GM19351 (cell line): ENCODE results near the gene RBPJL.

ENCODE experiments used
- ATAC-seq: cut with Tn5 transposase; IDR thresholded peaks from one replicate; pipeline ENCODE4 v1.9.1; 2021; ENCODE audit warnings: mild to moderate bottlenecking, moderate library complexity; ENCODE audit not compliant: unreplicated experiment

Gene RBPJL

DNA sequence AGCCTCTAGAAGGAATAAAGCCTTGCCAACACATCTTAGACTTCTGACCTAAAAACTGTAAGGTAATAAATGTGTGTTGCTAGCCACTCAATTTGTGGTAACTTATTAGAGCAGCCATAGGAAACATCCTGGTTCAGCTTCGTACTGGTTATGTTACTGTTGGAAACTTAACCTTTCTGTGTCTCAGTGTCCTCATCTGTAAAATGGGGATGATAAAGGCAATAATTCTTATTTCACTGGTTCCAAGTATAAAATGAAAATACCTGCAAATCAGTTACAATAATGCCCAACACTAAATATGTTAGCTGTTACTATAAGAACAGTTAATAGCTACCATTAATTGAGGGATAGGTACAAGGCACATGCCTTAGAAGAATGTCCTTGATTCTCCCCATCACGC, 14.3 kb upstream of the RBPJL start:
- no peak for ATAC-seq

DNA sequence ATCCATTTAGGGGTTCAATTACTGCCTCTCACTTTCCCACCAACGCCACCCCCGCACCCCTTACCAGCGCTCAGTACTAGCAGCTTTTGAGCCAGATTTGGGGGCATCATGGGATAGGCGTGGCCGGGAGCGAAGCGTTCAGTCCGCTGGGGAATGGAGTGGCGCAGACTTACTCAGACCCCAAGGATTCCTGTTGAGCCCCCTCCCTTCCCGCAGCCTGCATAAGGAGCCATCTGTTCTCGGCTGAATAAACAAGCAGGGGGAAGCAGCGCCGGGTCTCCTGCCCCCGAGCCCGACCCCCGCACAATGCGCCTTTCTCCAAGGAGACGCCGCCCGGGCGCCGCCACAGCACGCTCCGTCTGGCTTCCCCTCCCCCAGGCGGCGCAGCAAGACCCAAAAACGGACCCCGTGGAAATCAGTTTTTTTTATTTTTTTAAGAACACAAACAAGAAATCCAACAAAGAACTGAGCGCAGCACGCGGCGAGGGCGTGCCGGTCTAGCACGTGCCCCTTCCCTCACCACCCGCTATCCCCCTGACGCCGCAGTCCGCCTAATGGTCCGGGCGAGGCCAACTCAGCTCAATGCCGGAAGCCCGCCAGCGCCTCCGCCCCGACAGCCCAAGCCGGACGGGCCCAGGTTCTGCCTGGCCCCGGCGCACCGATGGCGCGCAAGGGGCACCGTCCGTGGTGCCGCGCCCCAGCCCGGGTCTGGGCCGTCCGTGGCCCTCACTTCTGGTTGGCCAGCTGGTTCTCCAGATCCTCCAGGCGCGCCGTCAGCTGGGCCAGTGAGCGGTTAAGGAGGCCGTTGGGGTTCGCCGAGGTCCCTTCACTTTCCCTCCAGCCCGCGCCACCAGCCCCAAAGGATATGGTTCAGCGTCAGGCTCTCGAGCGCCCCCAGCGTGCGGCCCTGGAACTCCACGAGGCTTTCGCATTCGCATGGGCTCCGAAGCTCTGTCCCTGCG, 13.3 kb upstream of the RBPJL start:
- peak; percentile 76 for ATAC-seq

DNA sequence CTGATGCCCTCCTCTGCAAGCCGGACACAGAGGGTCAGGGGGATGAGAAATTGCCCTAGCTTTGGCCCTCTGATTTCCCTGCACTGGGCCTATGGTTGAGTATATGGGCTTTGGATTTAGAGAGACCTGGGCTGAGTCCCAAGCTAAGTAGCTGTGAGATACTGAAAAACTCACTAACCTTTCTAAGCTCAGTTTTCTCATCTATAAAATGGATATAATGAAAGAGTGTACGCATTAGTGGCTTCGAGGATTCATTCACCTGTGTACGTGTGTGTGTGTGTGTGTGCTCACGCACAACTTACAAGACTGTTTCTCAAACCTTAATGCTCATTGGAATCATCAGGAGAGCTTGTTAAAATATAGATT, 12.7 kb upstream of the RBPJL start:
- ATAC-seq = no peak

DNA sequence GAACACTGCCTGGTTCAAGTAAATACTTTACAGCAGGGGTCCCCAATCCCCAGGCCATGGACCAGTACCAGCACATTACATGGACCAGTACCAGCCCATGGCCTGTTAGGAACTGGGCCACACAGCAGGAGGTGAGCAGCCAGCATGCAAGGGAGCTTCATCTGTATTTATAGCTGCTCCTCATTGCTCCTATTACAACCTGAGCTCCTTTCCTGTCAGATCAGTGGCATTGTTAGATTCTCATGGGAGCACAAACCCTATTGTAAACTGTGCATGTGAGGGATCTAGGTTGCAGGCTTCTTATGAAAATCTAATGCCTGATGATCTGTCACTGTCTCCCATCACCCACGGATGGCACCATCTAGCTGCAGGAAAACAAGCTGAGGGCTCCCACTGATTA, 12.0 kb upstream of the RBPJL start:
- no peak for ATAC-seq

DNA sequence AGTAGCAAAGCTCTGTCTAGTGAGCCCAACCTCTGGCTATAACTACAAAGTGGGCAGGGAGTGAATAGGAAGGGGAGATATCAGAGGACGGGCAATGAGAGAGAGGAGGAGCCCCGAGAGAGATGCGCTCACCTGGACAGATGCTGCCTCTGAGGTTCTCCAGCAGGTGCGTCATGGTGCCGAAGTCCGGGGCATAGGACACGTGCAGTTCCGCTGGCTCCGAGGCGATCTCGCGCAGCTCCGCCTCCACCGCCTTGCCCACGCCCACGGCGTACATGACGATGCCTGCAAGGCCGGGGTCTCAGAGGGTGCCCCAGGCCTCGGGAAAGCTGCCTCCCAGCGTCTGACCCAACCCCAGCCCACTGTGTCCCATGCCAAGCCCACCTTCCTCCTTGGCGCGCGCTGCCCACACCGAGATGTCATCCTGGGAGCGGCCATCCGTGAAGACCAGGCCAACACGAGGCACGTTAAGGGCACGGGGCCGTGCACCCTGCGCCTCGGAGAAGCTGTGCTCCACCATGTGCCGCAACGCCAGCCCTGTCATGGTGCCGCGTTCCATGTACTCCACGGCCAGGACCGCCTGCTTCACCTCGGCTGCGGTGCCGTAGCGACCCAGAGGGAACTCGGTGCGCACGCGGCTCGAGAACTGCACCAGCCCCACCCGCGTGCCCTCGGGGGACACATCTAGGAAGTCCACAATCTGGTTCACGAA, 8.7 kb upstream of the RBPJL start:
- ATAC-seq = no peak

DNA sequence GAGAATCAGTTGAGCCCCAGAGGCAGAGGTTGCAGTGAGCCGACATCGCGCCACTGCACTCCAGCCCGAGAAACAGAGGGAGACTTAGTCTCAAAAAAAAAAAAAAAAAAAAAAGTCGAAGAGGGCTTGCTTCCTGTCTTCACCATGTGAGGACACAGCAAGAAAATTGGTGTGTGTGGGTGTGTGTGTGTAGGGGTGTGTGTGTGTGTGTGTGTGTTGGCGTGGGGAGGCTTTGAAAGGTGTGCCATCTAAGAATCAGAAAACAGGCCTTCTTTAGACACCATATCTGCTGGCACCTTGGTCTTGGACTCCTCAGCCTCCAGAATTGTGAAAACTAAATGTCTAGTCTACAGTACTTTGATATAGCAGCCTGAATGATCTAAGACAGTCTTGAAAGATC, 6.9 kb upstream of the RBPJL start:
- no peak for ATAC-seq

DNA sequence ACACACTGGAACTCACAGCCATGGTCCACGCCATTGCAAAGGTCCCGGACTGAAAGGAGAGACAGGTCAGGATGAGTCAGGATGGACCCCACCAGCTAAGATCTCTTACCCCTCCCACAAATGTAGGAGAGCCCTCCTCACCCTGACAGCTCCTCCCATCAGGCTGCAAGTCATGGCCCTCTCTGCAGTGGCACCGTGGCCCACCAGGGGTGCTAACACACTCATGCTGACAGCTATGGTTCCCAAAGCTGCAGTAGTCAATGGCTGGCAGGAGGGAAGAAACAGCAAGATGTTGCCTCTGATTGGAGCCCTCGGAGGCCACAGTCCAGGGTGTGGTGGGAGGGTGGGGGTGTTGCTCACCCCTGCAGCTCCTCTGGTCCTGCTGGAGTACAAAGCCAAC, 5.7 kb upstream of the RBPJL start:
- peak; percentile 77 for ATAC-seq

DNA sequence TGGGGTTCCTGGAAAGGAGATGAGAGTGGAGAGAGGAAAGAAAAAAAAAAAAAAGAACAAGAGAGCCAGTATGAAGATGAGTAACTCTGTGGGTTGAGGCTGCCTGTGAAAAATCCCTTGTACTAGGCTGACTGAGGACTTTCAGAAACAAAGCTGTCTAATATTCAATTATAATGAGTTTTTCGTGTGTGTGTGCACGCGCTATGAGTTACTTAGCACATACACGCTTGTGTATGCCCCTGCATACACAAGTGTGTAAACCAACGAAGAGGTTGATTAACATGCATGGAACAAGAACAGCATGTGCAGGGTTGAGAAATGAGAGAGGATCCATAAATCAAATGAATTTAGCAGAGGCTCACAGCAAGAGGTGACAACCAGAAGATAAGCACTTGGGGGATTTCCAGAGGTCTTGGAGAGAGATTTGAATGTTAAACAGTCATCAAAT, 4.8 kb upstream of the RBPJL start:
- ATAC-seq = no peak

DNA sequence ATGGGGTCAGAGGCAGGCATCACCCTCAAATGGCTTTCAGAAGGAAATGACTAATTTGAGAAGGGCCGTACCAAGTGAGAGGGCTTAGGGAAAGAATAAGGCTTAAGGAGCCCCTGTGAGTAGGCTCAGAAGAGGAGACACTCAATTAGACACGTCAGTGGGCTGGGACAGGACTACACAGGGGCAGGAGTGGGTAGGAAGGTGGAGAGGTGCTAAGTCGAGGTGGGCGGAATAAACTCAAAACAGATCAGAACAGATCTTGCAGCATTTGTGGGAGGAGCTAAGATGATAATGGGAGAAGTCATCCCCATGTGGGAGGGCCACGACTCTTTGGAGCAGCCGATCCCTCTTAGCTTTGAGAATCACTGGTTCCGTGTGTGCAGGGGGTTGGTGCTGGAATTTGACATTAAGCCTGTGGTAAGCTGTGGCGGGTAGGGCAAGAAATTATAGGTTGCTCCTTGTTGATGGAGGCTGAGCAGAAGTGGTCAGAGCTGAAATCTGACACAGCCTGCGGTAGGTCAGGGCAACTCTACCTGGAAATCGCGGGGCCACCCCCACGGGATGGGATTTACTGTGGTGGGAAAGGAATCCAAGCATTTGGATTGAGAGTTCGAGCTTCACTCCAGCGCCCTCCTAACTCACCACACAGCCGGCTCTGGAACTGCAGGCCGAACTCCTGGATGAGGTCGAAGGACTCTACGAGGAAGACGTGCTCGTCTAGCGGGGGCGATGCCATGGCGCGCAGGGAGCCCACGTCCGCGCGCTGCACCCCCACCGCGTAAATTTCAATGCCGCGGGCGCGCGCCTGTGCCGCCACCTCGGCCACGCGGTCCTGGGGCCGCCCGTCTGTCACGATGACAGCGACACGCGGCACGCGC, 2.8 kb upstream of the RBPJL start:
- ATAC-seq = no peak

DNA sequence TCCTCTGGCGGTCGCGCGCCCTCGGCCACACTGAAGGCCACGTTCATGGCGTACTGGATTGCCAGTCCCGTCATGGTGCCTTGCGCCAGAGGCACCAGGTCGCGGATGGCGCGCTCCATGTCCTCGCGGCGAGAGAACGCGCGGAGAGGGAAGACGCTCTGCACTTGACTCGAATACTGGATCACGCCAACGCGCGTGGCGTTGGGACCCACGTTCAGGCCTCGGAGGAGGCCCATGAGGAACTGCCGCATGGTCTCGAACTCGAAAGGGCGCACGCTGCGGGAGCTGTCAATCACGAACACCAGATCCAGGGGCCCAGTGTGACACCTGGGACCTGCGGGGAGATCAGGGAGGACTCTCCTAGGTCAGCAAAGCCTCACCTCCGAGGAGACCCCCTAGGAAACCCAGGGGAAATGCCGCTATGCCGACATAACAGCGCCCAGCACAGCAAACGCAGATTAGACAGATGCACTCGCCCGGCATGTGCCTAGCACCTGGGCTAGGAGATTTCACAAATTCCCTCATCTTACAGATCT, 2.1 kb upstream of the RBPJL start:
- no peak for ATAC-seq

DNA sequence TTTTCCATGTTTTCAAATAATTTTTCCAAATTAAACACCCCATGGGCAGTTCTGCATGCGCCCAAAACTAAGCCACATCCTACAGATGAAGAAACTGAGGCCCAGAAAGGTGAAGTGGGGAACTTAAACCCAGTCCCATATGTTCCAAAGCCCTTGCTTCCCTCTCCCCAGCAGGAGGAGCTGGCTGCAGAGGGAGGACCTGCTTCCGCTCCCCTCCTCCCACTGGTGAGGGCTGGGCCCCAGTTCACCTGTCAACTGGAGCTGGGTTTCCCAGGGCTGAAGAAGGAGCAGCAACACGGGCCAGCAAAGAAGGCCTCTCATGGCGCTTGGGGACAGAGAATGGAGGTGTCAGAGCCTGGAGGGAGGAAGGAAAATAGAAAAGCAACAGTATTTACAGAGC, 1.4 kb upstream of the RBPJL start:
- no peak for ATAC-seq

DNA sequence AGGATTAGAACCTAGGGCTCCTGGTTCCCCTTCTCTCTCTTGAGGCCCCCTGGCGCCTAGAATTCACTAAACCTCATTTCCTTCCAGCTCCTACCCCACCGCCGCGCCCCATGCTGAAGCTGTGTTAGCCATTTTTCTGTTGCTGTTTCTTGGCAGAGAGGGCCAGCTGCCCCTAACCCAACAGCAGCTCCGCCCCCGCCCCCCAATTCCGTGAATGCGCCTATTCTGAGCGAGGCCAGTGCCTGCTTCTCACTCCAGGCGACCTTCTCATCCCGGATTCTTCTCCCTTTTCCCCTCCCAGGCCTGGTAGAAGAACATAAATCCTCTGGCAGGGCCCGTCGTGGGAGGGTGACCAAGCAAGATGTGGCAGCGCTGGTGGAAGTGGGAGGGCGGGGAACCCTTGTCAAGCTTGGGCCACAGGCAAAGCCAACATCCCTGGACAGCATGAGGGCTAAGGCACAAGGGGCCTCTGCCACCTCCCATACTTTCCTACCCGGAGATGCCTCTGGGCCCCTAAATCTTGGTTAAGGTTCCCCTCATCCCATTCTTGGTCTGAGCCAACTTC, 518 bp downstream of the RBPJL start:
- no peak for ATAC-seq

DNA sequence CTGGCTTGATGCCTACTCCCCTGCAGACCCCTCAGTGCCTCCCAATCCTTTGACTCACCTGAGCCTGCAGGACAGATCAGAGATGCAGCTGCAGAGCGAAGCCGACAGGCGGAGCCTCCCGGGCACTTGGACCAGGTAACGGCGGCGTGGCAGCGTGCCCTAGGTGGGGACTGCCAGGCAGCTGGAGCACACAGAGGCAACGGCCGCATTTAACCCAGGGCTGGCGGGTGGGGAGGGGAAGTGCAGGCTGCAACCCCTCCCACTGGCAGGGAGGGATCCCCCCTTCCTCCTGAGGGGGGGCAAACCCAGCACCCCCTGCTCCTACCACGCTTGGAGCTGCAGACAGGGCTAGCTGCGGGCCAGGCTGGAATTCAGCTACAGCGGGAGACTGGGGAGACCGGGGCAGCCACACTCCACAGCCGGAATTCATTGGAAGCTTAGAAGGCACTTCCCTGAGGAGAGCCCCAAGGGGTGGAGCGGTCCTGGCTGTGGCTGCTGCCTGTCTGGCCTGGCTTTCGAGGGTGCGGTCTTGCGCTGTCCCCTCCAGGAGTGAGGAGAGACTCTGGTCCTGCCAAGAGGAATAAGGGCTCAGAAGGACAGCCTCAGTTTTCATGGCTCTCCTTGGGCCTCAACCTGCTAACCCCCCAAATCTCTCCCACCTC, 1.6 kb downstream of the RBPJL start, which contains the start of gene MATN4:
Gene MATN4, minus strand, starts transcription at position 183 of the 662 bp plus-strand sequence. CDS start 2,717 bp downstream, outside the sequence.
- ATAC-seq = no peak

DNA sequence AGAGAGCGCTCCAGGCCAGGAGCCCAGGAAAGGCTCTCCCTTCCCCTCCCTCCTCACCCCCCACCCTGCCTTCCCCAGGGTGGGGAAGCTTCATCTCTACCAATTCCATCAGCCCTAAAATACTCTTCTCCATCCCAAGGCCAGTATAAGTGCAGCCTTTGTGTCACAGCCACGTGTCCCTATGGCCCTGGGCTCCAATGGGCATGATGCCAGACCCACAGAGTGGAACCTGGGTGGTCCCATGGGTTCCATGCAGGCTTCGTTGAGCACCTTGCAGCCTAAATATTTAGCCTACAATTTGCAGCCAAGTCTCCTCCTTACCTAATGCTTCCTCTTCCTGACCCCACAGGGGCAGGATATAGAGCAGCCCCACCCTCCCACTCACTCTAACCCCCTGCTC, 2.4 kb downstream of the RBPJL start:
- ATAC-seq = no peak

DNA sequence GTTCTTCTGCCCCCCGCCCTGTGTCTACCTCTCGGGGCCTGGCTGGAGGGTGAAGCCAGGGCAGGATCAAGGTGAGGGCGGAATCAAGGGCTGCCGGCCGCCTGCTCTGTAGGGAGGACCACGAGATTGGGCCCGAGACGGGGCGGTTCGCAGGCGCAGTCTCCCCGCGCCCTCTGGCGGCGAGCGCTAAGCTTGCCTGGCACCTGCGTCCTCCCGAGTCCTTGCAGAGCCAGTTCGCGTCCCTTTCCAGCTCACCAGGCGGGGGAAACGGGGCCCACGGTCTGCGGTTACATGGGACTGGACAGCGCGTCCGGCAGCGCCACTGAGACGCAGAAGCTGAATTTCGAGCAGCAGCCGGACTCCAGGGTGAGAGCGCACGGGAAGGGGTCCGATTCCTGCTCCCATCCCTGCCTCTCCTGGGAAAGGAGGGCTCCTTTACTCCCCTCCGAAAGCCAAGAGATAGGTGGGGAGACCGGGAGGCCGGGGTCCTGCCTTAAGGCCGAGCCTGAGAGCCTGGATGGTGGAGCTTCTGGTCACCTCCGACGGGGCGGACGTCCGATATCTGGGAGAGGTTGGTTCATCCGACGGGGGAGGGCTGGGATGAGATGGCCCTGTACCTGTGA, 5.1 kb downstream of the RBPJL start:
- ATAC-seq = no peak

DNA sequence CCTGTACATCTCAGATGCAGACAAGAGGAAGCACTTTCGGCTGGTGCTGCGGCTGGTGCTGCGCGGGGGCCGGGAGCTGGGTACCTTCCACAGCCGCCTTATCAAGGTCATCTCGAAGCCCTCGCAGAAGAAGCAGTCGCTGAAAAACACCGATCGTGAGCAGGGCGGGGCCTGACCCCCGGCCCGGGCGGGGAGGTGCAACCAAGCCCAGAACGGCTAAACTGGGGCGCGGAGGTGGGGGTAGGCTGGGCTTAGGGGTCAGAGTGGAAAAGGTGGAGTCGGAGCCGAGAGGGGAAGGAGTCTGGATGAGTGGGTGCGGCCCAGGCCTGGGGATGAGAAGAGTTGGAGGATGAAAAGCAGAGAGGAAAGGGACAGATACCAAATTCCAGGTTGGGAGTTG, 5.6 kb downstream of the RBPJL start:
- ATAC-seq = no peak

DNA sequence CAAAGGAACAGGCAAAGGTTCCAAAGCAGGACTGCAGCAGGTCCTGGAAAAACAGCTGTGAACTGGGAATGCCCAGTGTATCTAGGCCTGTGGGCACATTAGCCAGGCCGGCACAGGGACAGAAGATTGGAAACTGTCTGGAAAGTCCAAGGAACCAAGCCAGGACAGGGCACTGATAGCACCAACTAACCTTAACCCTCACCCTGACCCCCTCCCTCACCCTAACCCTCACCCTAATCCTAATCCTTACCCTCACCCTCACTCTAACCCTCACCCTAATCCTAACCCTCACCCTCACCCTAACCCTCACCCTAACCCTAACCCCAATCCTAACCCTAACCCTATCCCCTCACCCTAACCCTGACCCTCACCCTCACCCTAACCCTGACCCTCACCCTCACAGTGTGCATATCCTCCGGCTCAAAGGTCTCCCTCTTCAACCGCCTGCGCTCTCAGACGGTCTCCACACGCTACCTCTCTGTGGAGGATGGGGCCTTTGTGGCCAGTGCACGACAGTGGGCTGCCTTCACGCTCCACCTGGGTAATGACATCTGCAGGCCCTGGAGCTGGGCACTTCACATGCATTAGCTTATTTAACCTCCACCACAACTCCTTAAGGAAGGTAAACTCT, 6.5 kb downstream of the RBPJL start:
- ATAC-seq = no peak

DNA sequence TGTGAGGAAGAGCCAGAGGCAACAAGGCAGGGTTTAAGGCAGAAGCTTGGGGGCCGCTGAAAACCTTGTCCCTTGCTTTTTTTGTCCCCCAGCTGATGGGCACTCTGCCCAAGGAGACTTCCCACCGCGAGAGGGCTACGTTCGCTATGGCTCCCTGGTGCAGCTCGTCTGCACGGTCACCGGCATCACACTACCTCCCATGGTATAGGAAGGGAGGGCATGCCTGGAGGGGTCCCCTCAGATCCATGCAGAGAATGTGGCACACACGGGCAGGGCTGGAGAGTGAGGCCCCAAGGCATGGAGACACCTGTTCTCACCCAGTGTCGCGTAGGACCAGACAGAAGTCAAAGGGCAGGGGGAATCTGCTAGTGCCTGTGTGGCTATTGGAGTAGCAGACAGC, 7.3 kb downstream of the RBPJL start:
- ATAC-seq = no peak

DNA sequence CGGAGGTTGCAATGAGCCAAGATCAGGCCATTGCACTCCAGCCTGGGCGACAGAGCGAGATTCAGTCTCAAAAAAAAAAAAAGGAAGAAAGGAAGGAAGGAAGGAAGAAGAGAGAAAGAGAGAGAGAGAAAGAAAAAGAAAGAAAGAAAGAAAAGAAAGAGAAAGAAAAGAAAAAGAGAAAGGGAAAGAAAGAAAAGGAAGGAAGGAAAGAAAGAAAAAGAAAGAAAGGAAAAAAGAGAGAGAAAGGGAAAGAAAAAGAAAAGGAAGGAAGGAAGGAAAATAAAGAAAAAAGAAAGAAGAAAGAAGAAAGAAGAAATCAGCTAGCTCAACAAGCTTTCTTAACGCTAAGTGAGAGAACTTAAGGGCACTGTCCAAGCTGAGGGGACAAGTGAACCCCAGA, 9.0 kb downstream of the RBPJL start:
- no peak for ATAC-seq
